Endothelial cell of umbilical vein (primary cell): ENCODE measurements around the gene MYO9B. TPM values are rescaled to one million over a fixed set of nuclear protein-coding genes. Genes with fewer than 3 reads are reported as not detected.

ENCODE experiments used
- BruUV-seq: library from RNA; stranded (reverse); fragments of 400-500 nt; replicated peaks from 2 replicates; lab custom pipeline; 2021; lab: Mats Ljungman, UMichigan
- CTCF ChIA-PET: fragments of 300-600, 350-600 bp; sonication (Branson Sonifier 250); formaldehyde crosslinking; loops from one replicate; lab custom pipeline; 2021; ENCODE audit warnings: antibody characterized with exemption, inconsistent platforms; lab: Charles Lee
- POLR2A ChIA-PET: fragments of 300-600, 350-600 bp; sonication (Branson Sonifier 250); formaldehyde crosslinking; loops from one replicate; lab custom pipeline; 2021; ENCODE audit warnings: antibody characterized with exemption, inconsistent platforms; lab: Charles Lee
- DNase-seq: peaks from one replicate; pipeline ENCODE4 v3.0.0-alpha.2; 2011; ENCODE audit warnings: low read depth, low spot score
- FAIRE-seq: peaks from 2 replicates; lab custom pipeline; 2011; peaks lifted over from hg19 to GRCh38; lab: Jason Lieb, UNC
- H2AFZ ChIP-seq: 2 replicates; pipeline ENCODE4 v1.6.0; 2012; ENCODE audit warnings: low read depth, low read length, control low read depth, inconsistent platforms
- H3K27ac ChIP-seq: 2 replicates; pipeline ENCODE4 v1.5.1; 2011; ENCODE audit warnings: low read depth, mild to moderate bottlenecking, control low read depth, low read length, moderate library complexity; ENCODE audit not compliant: insufficient read depth
- H3K27me3 ChIP-seq, 2 experiments: 2 replicates each; pipeline versions ENCODE4 v1.6.0 to v1.6.1; 2011; ENCODE audit warnings: low read length in 2 of 2, mixed read lengths in 1 of 2; ENCODE audit not compliant: control insufficient read depth in 2 of 2, insufficient read depth in 2 of 2
- H3K36me3 ChIP-seq, 2 experiments: 2 replicates in 1 of 2; 3 replicates in 1 of 2; pipeline ENCODE4 v1.5.1; 2011; ENCODE audit warnings: low read length in 2 of 2, mild to moderate bottlenecking in 1 of 2, moderate library complexity in 1 of 2; ENCODE audit not compliant: control insufficient read depth in 2 of 2, insufficient read depth in 2 of 2; ENCODE audit errors: extremely low read depth in 1 of 2
- H3K4me1 ChIP-seq: 3 replicates; pipeline ENCODE4 v1.5.1; 2011; ENCODE audit warnings: mild to moderate bottlenecking, low read length; ENCODE audit not compliant: control insufficient read depth, insufficient read depth; ENCODE audit errors: extremely low read depth
- H3K4me2 ChIP-seq: 2 replicates; pipeline ENCODE4 v1.6.1; 2011; ENCODE audit warnings: low read length, control low read depth, mixed read lengths; ENCODE audit not compliant: insufficient read depth
- H3K4me3 ChIP-seq, 3 experiments: fragments of 200-600 bp in 1 of 3; sonication (generic), shearing (Covaris generic) in 1 of 3; replicated peaks in 1 of 3; 2 replicates each; pipeline ENCODE4 v1.5.1; 2011 to 2016; ENCODE audit warnings: control low read depth in 3 of 3, low read length in 3 of 3, mild to moderate bottlenecking in 2 of 3, inconsistent platforms in 1 of 3, low read depth in 1 of 3, moderate library complexity in 1 of 3; ENCODE audit not compliant: insufficient read depth in 1 of 3
- H3K79me2 ChIP-seq: 2 replicates; pipeline ENCODE4 v1.6.0; 2012; ENCODE audit warnings: low read length, inconsistent platforms; ENCODE audit not compliant: control insufficient read depth, insufficient read depth
- H3K9ac ChIP-seq: replicated peaks from 2 replicates; pipeline ENCODE3; 2011; ENCODE audit warnings: low read length, control low read depth; ENCODE audit not compliant: insufficient read depth; ENCODE audit errors: extremely low read depth
- H3K9me1 ChIP-seq: replicated peaks from 3 replicates; pipeline ENCODE4 v1.6.0; 2011; ENCODE audit warnings: mild to moderate bottlenecking, low read length; ENCODE audit not compliant: control insufficient read depth, insufficient read depth; ENCODE audit errors: extremely low read depth
- H3K9me3 ChIP-seq: replicated peaks from 2 replicates; pipeline ENCODE4 v1.5.1; 2012; ENCODE audit warnings: low read length, inconsistent platforms; ENCODE audit not compliant: control insufficient read depth, insufficient read depth
- H4K20me1 ChIP-seq: replicated peaks from 2 replicates; pipeline ENCODE3; 2011; ENCODE audit warnings: mild to moderate bottlenecking, low read length; ENCODE audit not compliant: control insufficient read depth, insufficient read depth; ENCODE audit errors: extremely low read depth
- CTCF ChIP-seq, 2 donors: IDR thresholded peaks; 1 replicate in 1 of 2; 2 replicates in 1 of 2; pipeline ENCODE4 v1.5.1; 2011; ENCODE audit warnings: low read length in 2 of 2, mild to moderate bottlenecking in 2 of 2, moderate library complexity in 2 of 2, control low read depth in 1 of 2, inconsistent platforms in 1 of 2, low read depth in 1 of 2; ENCODE audit not compliant: insufficient read depth in 1 of 2; ENCODE audit errors: extremely low read depth in 1 of 2
- EZH2 ChIP-seq: IDR thresholded peaks from 2 replicates; pipeline ENCODE4 v1.6.1; 2012; ENCODE audit warnings: borderline replicate concordance, low read depth, mild to moderate bottlenecking, moderate library complexity, low read length, inconsistent platforms; ENCODE audit not compliant: severe bottlenecking
- FOS ChIP-seq: IDR thresholded peaks from 2 replicates; pipeline ENCODE4 v1.6.1; 2011; ENCODE audit warnings: mild to moderate bottlenecking, low read length, moderate library complexity, borderline replicate concordance; ENCODE audit not compliant: insufficient read depth
- GATA2 ChIP-seq: IDR thresholded peaks from 2 replicates; pipeline ENCODE4 v1.7.0; 2011; ENCODE audit warnings: low read depth, mild to moderate bottlenecking, moderate library complexity, mixed read lengths, low read length; ENCODE audit not compliant: insufficient read length, insufficient read depth
- JUN ChIP-seq: IDR thresholded peaks from 2 replicates; pipeline ENCODE4 v1.6.1; 2011; ENCODE audit warnings: borderline replicate concordance, low read depth; ENCODE audit not compliant: insufficient read length, insufficient read depth
- MAX ChIP-seq: IDR thresholded peaks from 2 replicates; pipeline ENCODE4 v1.6.1; 2011; ENCODE audit not compliant: insufficient read depth, insufficient read length
- MYC ChIP-seq: IDR thresholded peaks from one replicate; pipeline ENCODE4 v1.6.1; 2011; ENCODE audit warnings: mild to moderate bottlenecking, low read depth, low read length
- POLR2A ChIP-seq: IDR thresholded peaks from 2 replicates; pipeline ENCODE4 v1.6.1; 2012; ENCODE audit warnings: low read depth, mild to moderate bottlenecking, control low read depth, low read length
- dilution Hi-C: fragments of 300-500 bp; cut with MboI; formaldehyde crosslinking; loops from one replicate; pipeline ENCODE4 v1.15.0; 2019; ENCODE audit warnings: low sequenced_read_pairs; ENCODE audit not compliant: extremely low pct_ligation_motif_present
- intact Hi-C: fragments of 100-400 bp; cut with micrococcal nuclease; formaldehyde crosslinking; loops from one replicate; pipeline ENCODE4 v1.10.0; 2022
- polyA plus RNA-seq, 4 experiments: library from polyadenylated mRNA; depleted of rRNA in 3 of 4; stranded (reverse) in 3 of 4; unstranded in 1 of 4; fragments of >200 nt; gene quantifications; 2 replicates each; pipeline versions ENCODE4 v1.2.1 to v1.2.3, GENCODE V29; 2011 to 2012; ENCODE audit warnings: missing spikeins in 1 of 4
- total RNA-seq: library from RNA; stranded (reverse); gene quantifications from 2 replicates; pipeline ENCODE4 v1.2.3, GENCODE V29; 2021

The MYO9B gene
- total and polyA plus RNA-seq, 2 donors (not counting 3 experiments of a cell fraction or from before 2014, with no cell fraction given), result 64.4 to 119 TPM

- dilution Hi-C loops (no loop called here), intact Hi-C loops (no loop called here)
- Histone ChIP-seq H3K9me3 (no peaks in the 10 kb centered on the region), H3K36me3 (peaks cover 0 to 10% of the 10 kb centered on the region in 2 experiments), H4K20me1 (peaks cover 5% of the 10 kb centered on the region), H3K9ac (no peak overlapping the region), H2AFZ (no peak overlapping the region), H3K4me3 (no peak overlapping the region), H3K27me3 (no peaks in the 10 kb centered on the region), H3K4me1 (peaks cover 6% of the 10 kb centered on the region), H3K9me1 (no peaks in the 10 kb centered on the region), H3K4me2 (no peak overlapping the region), H3K79me2 (peaks cover 82% of the 10 kb centered on the region), H3K27ac (no peak overlapping the region)
- no peak for TF ChIP-seq FOS
- no peak for TF ChIP-seq POLR2A
- no peak for TF ChIP-seq JUN
- TF ChIP-seq MYC, result no peak
- TF ChIP-seq EZH2, result no peak
- POLR2A ChIA-PET, result no interaction called here
- no peak for DNase-seq
- no peak for FAIRE-seq
- BruUV-seq, result TSS peak; percentile 55
- CTCF ChIA-PET, result no interaction called here
These were observed 26.4 kb downstream of the MYO9B start for GRCh38 chr19:17101686-17102628.

- Histone ChIP-seq H3K79me2 (peaks cover 75% of the 10 kb centered on the region), H3K9me3 (no peaks in the 10 kb centered on the region), H3K27me3 (no peaks in the 10 kb centered on the region), H3K9ac (no peak overlapping the region), H3K9me1 (no peaks in the 10 kb centered on the region), H3K27ac (no peak overlapping the region), H3K4me2 (no peak overlapping the region), H3K36me3 (peaks cover 0 to 10% of the 10 kb centered on the region in 2 experiments), H4K20me1 (peaks cover 2% of the 10 kb centered on the region), H2AFZ (no peak overlapping the region), H3K4me1 (peaks cover 7% of the 10 kb centered on the region), H3K4me3 (no peak overlapping the region)
- CTCF ChIA-PET, result no interaction called here
- BruUV-seq, result no TSS peak
- intact Hi-C loops (loop anchor here (1.0 kb wide), 1 partner anchor 63 kb away; no protein-coding TSS in a partner anchor), dilution Hi-C loops (no loop called here)
- POLR2A ChIA-PET, result no interaction called here
- FAIRE-seq, result peak; percentile 59
- TF ChIP-seq GATA2, result no peak
- no peak for TF ChIP-seq MYC
- TF ChIP-seq CTCF (IDR thresholded peaks at IDR 0.05; ENCODE audit: extremely low read depth in 1 of 2, insufficient read depth in 1 of 2, low read depth in 1 of 2, low read length in 2 of 2), result peak; percentile 62 to 63
- TF ChIP-seq POLR2A, result no peak
- TF ChIP-seq EZH2, result no peak
- TF ChIP-seq MAX, result no peak
- DNase-seq, result peak; percentile 42
These were observed 27.6 kb downstream of the MYO9B start for GRCh38 chr19:17103177-17103576.
